ENCODE results near the gene ASAH2. TPM values are rescaled to one million over a fixed set of nuclear protein-coding genes. Genes with fewer than 3 reads are reported as not detected.
"Not testable (repeated sequence)": the region's sequence is repeated elsewhere in the genome, so short reads cannot be mapped to it uniquely, and the experiment has no call there.

ASAH2 gene
- total RNA-seq, 4 donors from 2014 or later = 0.83 to 52.2 (median 5.7) TPM

GRCh38 chr10:50244201-50244600 is 7.1 kb downstream of the ASAH2 start:
- TF ChIP-seq CTCF (IDR thresholded peaks at IDR 0.05) (no peak), POLR2A (IDR thresholded peaks at IDR 0.05) (no peak)
- Histone ChIP-seq H3K9me3 (no peaks in the 10 kb centered on the region), H3K27me3 (no peaks in the 10 kb centered on the region), H3K4me3 (no peak overlapping the region), H3K36me3 (no peaks in the 10 kb centered on the region), H3K4me1 (peaks cover 0 to 19% (median 0%) of the 10 kb centered on the region in 4 donors), H3K27ac (no peak overlapping the region)
- no peak for DNase-seq

GRCh38 chr10:50242777-50243176 is 8.5 kb downstream of the ASAH2 start:
- no peaks in the 10 kb centered on the region for H3K27me3 ChIP-seq
- H3K36me3 ChIP-seq = no peaks in the 10 kb centered on the region
- no peaks in the 10 kb centered on the region for H3K9me3 ChIP-seq
- DNase-seq = no peak
- no peak overlapping the region for H3K4me3 ChIP-seq
- H3K4me1 ChIP-seq = peaks cover 0 to 7% (median 0%) of the 10 kb centered on the region in 4 donors
- TF ChIP-seq CTCF (IDR thresholded peaks at IDR 0.05) = no peak
- TF ChIP-seq POLR2A (IDR thresholded peaks at IDR 0.05) = no peak
- H3K27ac ChIP-seq = no peak overlapping the region

- not testable (repeated sequence) for H3K27ac ChIP-seq, DNase-seq, H3K4me3 ChIP-seq, H3K36me3 ChIP-seq, H3K27me3 ChIP-seq, H3K4me1 ChIP-seq, H3K9me3 ChIP-seq
These were observed 9.8 kb downstream of the ASAH2 start for GRCh38 chr10:50241478-50241877.

GRCh38 chr10:50234486-50234885 is 16.8 kb downstream of the ASAH2 start:
- H3K4me3 ChIP-seq = no peak overlapping the region
- H3K27me3 ChIP-seq = no peaks in the 10 kb centered on the region
- H3K36me3 ChIP-seq = no peaks in the 10 kb centered on the region
- TF ChIP-seq CTCF (IDR thresholded peaks at IDR 0.05) (no peak), POLR2A (IDR thresholded peaks at IDR 0.05) (no peak)
- peaks cover 0 to 4% (median 0%) of the 10 kb centered on the region in 4 donors for H3K4me1 ChIP-seq
- H3K27ac ChIP-seq = no peak overlapping the region
- no peak for DNase-seq
- no peaks in the 10 kb centered on the region for H3K9me3 ChIP-seq

GRCh38 chr10:50232261-50232639 is 19.1 kb downstream of the ASAH2 start:
- Histone ChIP-seq H3K36me3 (no peaks in the 10 kb centered on the region), H3K4me1 (peaks cover 0 to 4% (median 0%) of the 10 kb centered on the region in 4 donors), H3K27ac (no peak overlapping the region), H3K4me3 (no peak overlapping the region), H3K9me3 (no peaks in the 10 kb centered on the region), H3K27me3 (no peaks in the 10 kb centered on the region)
- TF ChIP-seq POLR2A (IDR thresholded peaks at IDR 0.05) (no peak), CTCF (IDR thresholded peaks at IDR 0.05) (no peak)
- DNase-seq = peak in 1 of 3 donors; percentile 50

GRCh38 chr10:50231515-50232260 is 19.6 kb downstream of the ASAH2 start:
- DNase-seq = no peak

More at GRCh38 chr10:50231515-50232260, 19.6 kb downstream of the ASAH2 start:
- H3K9me3 ChIP-seq = no peaks in the 10 kb centered on the region
- no peaks in the 10 kb centered on the region for H3K27me3 ChIP-seq
- H3K36me3 ChIP-seq = no peaks in the 10 kb centered on the region
- H3K4me1 ChIP-seq = peaks cover 0 to 4% (median 0%) of the 10 kb centered on the region in 4 donors
- TF ChIP-seq CTCF (IDR thresholded peaks at IDR 0.05) (no peak), POLR2A (IDR thresholded peaks at IDR 0.05) (no peak)
- no peak overlapping the region for H3K27ac ChIP-seq
- no peak overlapping the region for H3K4me3 ChIP-seq

All from Peyer's patch (tissue), 4 donors.